ENCODE results near the gene WFS1.

DNA sequence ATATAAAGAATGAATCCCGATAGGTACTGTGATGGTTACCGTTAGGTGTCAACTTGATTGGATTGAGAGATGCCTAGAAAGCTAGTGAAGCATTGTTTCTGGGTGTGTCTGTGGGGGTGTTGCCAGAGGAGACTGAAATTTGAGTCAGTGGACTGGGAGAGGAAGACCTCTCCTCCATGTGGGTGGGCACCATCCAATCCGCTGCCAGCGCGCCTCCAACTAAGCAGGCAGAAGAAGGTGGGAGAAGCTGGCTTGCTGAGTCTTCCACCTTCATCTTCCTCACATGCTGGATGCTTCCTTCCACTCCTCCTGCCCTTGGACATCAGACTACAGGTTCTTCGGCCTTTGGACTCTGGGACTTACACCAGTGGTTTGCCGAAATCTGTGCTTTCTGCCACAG is 40.1 kb downstream of the WFS1 start:
- TF ChIP-seq EZH2 (IDR thresholded peaks at IDR 0.05; ENCODE audit: borderline replicate concordance) (no peak), CTCF (IDR thresholded peaks at IDR 0.05; ENCODE audit: poor library complexity) (no peak)
